ENCODE results near the gene C1GALT1.
"Not testable (repeated sequence)": the region's sequence is repeated elsewhere in the genome, so short reads cannot be mapped to it uniquely, and the experiment has no call there.

Gene C1GALT1

GRCh38 chr7:7169296-7169695 lies 13.0 kb upstream of the C1GALT1 start:
- no peak for DNase-seq (ENCODE audit: low spot score)

- no peak for DNase-seq (ENCODE audit: low spot score)
Observed at GRCh38 chr7:7173956-7174632, 8.2 kb upstream of the C1GALT1 start.

GRCh38 chr7:7175075-7175695 lies 7.2 kb upstream of the C1GALT1 start:
- DNase-seq (ENCODE audit: low spot score) = no peak

- DNase-seq (ENCODE audit: low spot score) = peak; percentile 31
Observed at GRCh38 chr7:7176406-7177043, 5.8 kb upstream of the C1GALT1 start.

GRCh38 chr7:7177044-7177517 lies 5.3 kb upstream of the C1GALT1 start:
- no peak for DNase-seq (ENCODE audit: low spot score)

- no peak for DNase-seq (ENCODE audit: low spot score)
Observed at GRCh38 chr7:7178081-7178480, 4.3 kb upstream of the C1GALT1 start.

- DNase-seq (ENCODE audit: low spot score) = no peak
Observed at GRCh38 chr7:7178906-7179305, 3.4 kb upstream of the C1GALT1 start.

- no peak for DNase-seq (ENCODE audit: low spot score)
Observed at GRCh38 chr7:7180725-7181449, 1.5 kb upstream of the C1GALT1 start.

GRCh38 chr7:7181519-7182155 lies 707 bp upstream of the C1GALT1 start:
- peak; percentile 70 for DNase-seq (ENCODE audit: low spot score)

- DNase-seq (ENCODE audit: low spot score) = no peak
Observed at GRCh38 chr7:7183061-7183837, 905 bp downstream of the C1GALT1 start.

GRCh38 chr7:7183838-7184463 lies 1.6 kb downstream of the C1GALT1 start:
- DNase-seq (ENCODE audit: low spot score) = no peak

- DNase-seq (ENCODE audit: low spot score) = peak; percentile 7
Observed at GRCh38 chr7:7185371-7185989, 3.1 kb downstream of the C1GALT1 start.

GRCh38 chr7:7188091-7188490 lies 5.7 kb downstream of the C1GALT1 start:
- no peak for DNase-seq (ENCODE audit: low spot score)

GRCh38 chr7:7188742-7189141 lies 6.4 kb downstream of the C1GALT1 start:
- DNase-seq (ENCODE audit: low spot score) = no peak

GRCh38 chr7:7190142-7190541 lies 7.8 kb downstream of the C1GALT1 start:
- DNase-seq (ENCODE audit: low spot score) = no peak

GRCh38 chr7:7191137-7191536 lies 8.8 kb downstream of the C1GALT1 start:
- DNase-seq (ENCODE audit: low spot score) = no peak

GRCh38 chr7:7192798-7193788 lies 10.7 kb downstream of the C1GALT1 start:
- not testable (repeated sequence) for DNase-seq (ENCODE audit: low spot score)

- DNase-seq (ENCODE audit: low spot score) = not testable (repeated sequence)
Observed at GRCh38 chr7:7199592-7199991, 17.2 kb downstream of the C1GALT1 start.

- not testable (repeated sequence) for DNase-seq (ENCODE audit: low spot score)
Observed at GRCh38 chr7:7200255-7200654, 17.9 kb downstream of the C1GALT1 start.
